ENCODE data around the gene CNTN4.

GRCh38 chr3:2205692-2206091 is 107.0 kb downstream of the CNTN4 start:
- no peak for TF ChIP-seq CTCF (conservative IDR thresholded peaks at IDR 0.05; ENCODE audit: low read depth, low read length)
- no peak for TF ChIP-seq EZH2 (IDR thresholded peaks at IDR 0.05; ENCODE audit: borderline replicate concordance, low read depth, low read length, poor library complexity, severe bottlenecking)

Measured in A673 (cell line).